Activated CD4-positive, alpha-beta T cell treated with anti-CD3 and anti-CD28 coated beads for 1 hour (primary cell): Measurements from ENCODE around the gene MAP2K5.
A peak's percentile ranks its signal among the peaks of the same experiment; 100 is the strongest.

Experiments
- DNase-seq: peaks from one replicate; pipeline ENCODE4 v3.0.0-alpha.2; 2020

The MAP2K5 gene

GRCh38 chr15:67731112-67731721, 188.7 kb downstream of the MAP2K5 start:
- no peak for DNase-seq

- no peak for DNase-seq
Observed at GRCh38 chr15:67732164-67732563, 189.7 kb downstream of the MAP2K5 start.

GRCh38 chr15:67732671-67733374, 190.3 kb downstream of the MAP2K5 start:
- no peak for DNase-seq

GRCh38 chr15:67735896-67736295, 193.4 kb downstream of the MAP2K5 start:
- no peak for DNase-seq

GRCh38 chr15:67736810-67737209, 194.3 kb downstream of the MAP2K5 start:
- DNase-seq: no peak

- DNase-seq: no peak
Observed at GRCh38 chr15:67738056-67738455, 195.6 kb downstream of the MAP2K5 start.

- DNase-seq: no peak
Observed at GRCh38 chr15:67740405-67740804, 197.9 kb downstream of the MAP2K5 start.

DNA sequence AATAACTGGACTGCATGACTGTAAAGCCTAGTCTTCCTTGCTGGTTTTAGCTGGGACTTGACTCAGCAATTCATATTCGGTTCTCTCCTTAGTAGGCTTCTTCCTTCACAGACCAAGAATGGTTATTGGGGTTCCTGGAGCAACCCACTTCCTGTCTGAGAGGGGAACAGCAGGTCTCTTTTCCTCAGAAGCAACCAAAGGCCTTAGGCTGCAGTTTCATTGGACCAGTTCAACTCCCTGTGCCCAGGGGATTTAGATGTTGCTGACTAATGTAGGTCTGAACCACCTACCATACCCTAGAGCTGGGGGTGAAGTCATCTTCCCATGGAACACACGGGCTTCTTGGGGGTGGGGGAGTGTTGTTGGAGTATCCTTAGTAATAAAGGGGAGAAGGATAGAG, 198.8 kb downstream of the MAP2K5 start:
- no peak for DNase-seq

GRCh38 chr15:67743558-67743957, 201.1 kb downstream of the MAP2K5 start:
- no peak for DNase-seq

- no peak for DNase-seq
Observed at GRCh38 chr15:67744331-67745072, 202.0 kb downstream of the MAP2K5 start.

DNA sequence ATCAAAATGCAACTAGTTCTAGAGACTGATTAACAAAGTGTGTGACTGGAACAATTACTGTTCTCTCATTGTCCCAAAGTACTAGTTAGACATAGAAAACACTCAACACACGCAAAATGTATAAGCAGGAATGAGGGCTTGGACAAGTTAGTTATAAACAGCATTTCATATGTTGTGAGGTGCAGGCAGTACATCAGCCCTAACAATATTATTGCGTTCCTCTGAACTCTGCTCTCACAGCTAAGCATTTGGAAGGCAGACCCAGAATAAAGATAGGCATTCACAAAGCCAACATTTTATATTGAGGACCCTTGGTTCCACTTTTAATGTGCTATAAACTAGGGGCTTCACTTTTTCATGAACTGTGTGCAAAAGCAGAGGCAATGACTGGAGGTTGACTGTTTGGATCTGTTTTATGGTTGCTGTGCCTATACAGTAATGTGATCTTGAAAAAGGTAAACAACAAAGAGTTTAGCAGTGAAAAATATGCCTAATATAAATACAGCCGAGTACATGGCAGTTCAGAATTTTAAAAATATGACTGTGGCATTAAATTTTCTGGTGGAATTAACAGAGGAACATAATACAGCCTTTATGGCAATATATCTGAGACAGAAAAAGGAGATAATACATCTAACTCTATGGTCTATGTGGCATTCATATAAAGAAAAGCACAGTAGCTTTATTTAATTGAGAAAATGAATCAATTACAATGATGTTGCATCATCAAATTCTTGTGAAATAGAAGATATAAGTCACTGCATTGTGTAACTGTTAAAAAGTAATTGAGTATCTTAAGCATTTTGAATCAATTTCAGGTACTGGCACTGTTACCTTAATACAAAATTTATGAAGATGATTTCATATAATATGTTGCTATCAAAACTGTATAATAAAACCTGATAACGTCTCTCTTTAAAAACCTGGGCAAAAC, 202.8 kb downstream of the MAP2K5 start:
- DNase-seq: no peak

- DNase-seq: no peak
Observed at GRCh38 chr15:67746022-67746421, 203.5 kb downstream of the MAP2K5 start.

- DNase-seq: no peak
Observed at GRCh38 chr15:67746450-67746849, 203.9 kb downstream of the MAP2K5 start.

- no peak for DNase-seq
Observed at GRCh38 chr15:67747921-67748320, 205.4 kb downstream of the MAP2K5 start.

GRCh38 chr15:67750371-67750770, 207.9 kb downstream of the MAP2K5 start:
- DNase-seq: no peak

- no peak for DNase-seq
Observed at GRCh38 chr15:67753891-67754290, 211.4 kb downstream of the MAP2K5 start.

DNA sequence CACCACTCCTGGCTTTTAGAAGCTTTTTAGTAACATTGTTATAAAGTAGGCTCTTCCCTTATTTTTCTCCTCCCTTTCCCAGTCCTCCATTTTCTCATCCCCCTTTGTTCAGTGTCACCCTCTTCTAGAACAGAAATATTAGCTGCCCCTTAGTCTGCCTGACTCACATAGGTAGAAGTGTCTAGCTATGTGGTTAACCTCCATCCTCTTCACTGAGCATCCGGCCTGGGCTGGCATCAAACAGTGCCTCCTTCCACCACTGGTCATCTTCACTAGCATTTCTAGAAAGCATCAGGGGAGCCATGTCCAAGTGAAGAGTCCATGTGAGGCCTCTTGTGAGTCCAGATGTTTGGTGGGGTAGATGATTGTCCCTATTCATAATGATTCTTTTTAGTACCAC, 212.8 kb downstream of the MAP2K5 start:
- DNase-seq: no peak

- no peak for DNase-seq
Observed at GRCh38 chr15:67755936-67756335, 213.4 kb downstream of the MAP2K5 start.

GRCh38 chr15:67758619-67759300, 216.3 kb downstream of the MAP2K5 start:
- DNase-seq: no peak

- no peak for DNase-seq
Observed at GRCh38 chr15:67760901-67761300, 218.4 kb downstream of the MAP2K5 start.

DNA sequence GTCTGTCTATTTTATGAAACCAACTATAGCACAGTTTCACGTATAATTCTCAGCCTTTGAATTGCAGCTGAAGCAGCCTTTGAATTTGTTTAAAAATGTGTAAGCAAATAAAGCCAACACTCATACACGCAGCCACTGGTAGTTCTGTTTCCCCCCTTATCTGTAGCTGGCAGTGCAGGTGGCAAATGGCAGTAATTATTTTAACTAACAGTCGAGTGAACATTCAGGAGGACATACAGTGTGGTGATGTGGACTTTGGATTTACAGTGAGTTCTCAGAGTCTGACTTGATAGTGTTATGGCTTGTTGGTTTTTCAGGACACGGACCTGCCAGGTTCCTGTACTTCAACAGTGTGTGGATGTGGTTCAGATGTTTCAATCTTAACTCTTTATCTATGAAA, 218.8 kb downstream of the MAP2K5 start:
- no peak for DNase-seq

DNA sequence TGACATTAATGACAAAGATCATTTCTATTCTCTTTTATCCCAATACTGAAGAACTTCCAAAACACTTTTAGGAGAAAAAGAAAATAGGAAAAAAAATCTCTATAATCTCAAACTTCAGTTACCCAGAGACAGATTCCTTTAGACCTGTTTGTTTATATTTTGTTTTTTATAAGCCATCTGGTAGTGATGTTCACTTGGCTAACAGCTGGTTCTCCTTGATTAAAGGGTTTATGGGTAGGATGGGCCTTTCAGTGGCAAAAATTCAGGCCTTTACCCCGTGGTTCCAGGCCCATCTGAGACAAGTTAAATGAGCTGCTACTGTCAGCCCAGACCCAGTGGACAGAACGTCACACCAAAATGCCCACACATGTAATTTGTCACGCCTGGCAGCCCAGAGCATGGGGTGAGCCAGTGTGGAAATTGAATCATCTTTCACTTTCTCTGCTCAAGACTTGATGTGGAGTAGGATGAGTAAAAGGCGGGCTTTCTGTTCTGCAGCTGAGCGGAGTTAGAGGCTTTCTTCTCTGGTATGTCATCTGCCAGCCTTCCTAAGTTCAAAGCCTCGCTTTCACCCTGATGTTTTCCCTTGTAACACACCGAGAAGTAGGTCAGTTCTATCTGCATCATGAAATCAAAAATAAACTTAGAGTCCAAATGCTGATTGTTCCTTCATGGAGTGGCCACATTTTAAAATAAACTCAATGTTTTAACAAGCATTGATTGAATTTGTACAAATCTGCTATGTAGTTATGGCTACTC, 220.3 kb downstream of the MAP2K5 start:
- DNase-seq: peak; percentile 14
